ENCODE measurements around the gene BZW1. TPM values are rescaled to one million over a fixed set of nuclear protein-coding genes. Genes with fewer than 3 reads are reported as not detected.
"Not testable (repeated sequence)": the region's sequence is repeated elsewhere in the genome, so short reads cannot be mapped to it uniquely, and the experiment has no call there.

The BZW1 gene
- total RNA-seq, 1 experiment from 2014 or later, result 553 TPM

- DNase-seq (ENCODE audit: low read depth), result no peak
These were observed 19.8 kb upstream of the BZW1 start for GRCh38 chr2:200791905-200792304.

- no peak for DNase-seq (ENCODE audit: low read depth)
These were observed 17.6 kb upstream of the BZW1 start for GRCh38 chr2:200794143-200794542.

GRCh38 chr2:200795028-200795440 lies 16.7 kb upstream of the BZW1 start:
- no peak for DNase-seq (ENCODE audit: low read depth)

- DNase-seq (ENCODE audit: low read depth), result no peak
These were observed 15.1 kb upstream of the BZW1 start for GRCh38 chr2:200796561-200796960.

- no peak for DNase-seq (ENCODE audit: low read depth)
These were observed 14.4 kb upstream of the BZW1 start for GRCh38 chr2:200797242-200797770.

- DNase-seq (ENCODE audit: low read depth), result no peak
These were observed 13.2 kb upstream of the BZW1 start for GRCh38 chr2:200798514-200798913.

- DNase-seq (ENCODE audit: low read depth), result no peak
These were observed 11.3 kb upstream of the BZW1 start for GRCh38 chr2:200800458-200800857.

- not testable (repeated sequence) for DNase-seq (ENCODE audit: low read depth)
These were observed 10.3 kb upstream of the BZW1 start for GRCh38 chr2:200801431-200801830.

- no peak for DNase-seq (ENCODE audit: low read depth)
These were observed 2.0 kb upstream of the BZW1 start for GRCh38 chr2:200809506-200810251.

GRCh38 chr2:200810252-200810997 lies 1.3 kb upstream of the BZW1 start:
- DNase-seq (ENCODE audit: low read depth), result peak; percentile 53

- no peak for DNase-seq (ENCODE audit: low read depth)
These were observed 745 bp upstream of the BZW1 start for GRCh38 chr2:200810998-200811332.

GRCh38 chr2:200812122-200813022 lies 662 bp downstream of the BZW1 start:
- peak; percentile 73 for DNase-seq (ENCODE audit: low read depth)

- DNase-seq (ENCODE audit: low read depth), result no peak
These were observed 2.6 kb downstream of the BZW1 start for GRCh38 chr2:200814276-200814815.

- no peak for DNase-seq (ENCODE audit: low read depth)
These were observed 3.2 kb downstream of the BZW1 start for GRCh38 chr2:200814917-200815316.

- DNase-seq (ENCODE audit: low read depth), result not testable (repeated sequence)
These were observed 7.0 kb downstream of the BZW1 start for GRCh38 chr2:200818732-200819131.

- DNase-seq (ENCODE audit: low read depth), result no peak
These were observed 9.0 kb downstream of the BZW1 start for GRCh38 chr2:200820573-200821234.

- no peak for DNase-seq (ENCODE audit: low read depth)
These were observed 10.1 kb downstream of the BZW1 start for GRCh38 chr2:200821686-200822245.

- no peak for DNase-seq (ENCODE audit: low read depth)
These were observed 16.4 kb downstream of the BZW1 start for GRCh38 chr2:200828104-200828503.

GRCh38 chr2:200828572-200829257 lies 17.0 kb downstream of the BZW1 start:
- DNase-seq (ENCODE audit: low read depth), result no peak

GRCh38 chr2:200829258-200829655 lies 17.5 kb downstream of the BZW1 start:
- peak; percentile 19 for DNase-seq (ENCODE audit: low read depth)
